NCI-H146 (cell line): Measurements from ENCODE around the gene DPY30.
A peak's percentile ranks its signal among the peaks of the same experiment; 100 is the strongest.
"Not testable (repeated sequence)": the region's sequence is repeated elsewhere in the genome, so short reads cannot be mapped to it uniquely, and the experiment has no call there.

Experiments used
- DNase-seq: peaks from one replicate; lab custom pipeline; 2025; lab: John Stamatoyannopoulos, UW

Gene DPY30

GRCh38 chr2:32039447-32040219, at the start of gene DPY30:
Gene DPY30, minus strand, starts transcription at chr2:32039805. Its CDS starts 349 bp downstream, at chr2:32039456.
- DNase-seq: peak; percentile 95

GRCh38 chr2:32074134-32074506, 34.5 kb upstream of the DPY30 start:
- no peak for DNase-seq

GRCh38 chr2:32067549-32067948, 27.9 kb upstream of the DPY30 start:
- DNase-seq: no peak

GRCh38 chr2:32064713-32065112, 25.1 kb upstream of the DPY30 start:
- DNase-seq: no peak

GRCh38 chr2:32064021-32064601, 24.5 kb upstream of the DPY30 start:
- peak; percentile 58 for DNase-seq

GRCh38 chr2:32063310-32064020, 23.9 kb upstream of the DPY30 start, which contains the start of gene SPAST:
Gene SPAST, plus strand, starts transcription at chr2:32063556. Its CDS starts 276 bp downstream, at chr2:32063832.
- DNase-seq: peak; percentile 98

- peak; percentile 52 for DNase-seq
Measured at GRCh38 chr2:32061973-32062861, 22.6 kb upstream of the DPY30 start.

GRCh38 chr2:32061430-32061829, 21.8 kb upstream of the DPY30 start:
- DNase-seq: no peak

- DNase-seq: no peak
Measured at GRCh38 chr2:32060266-32060665, 20.7 kb upstream of the DPY30 start.

GRCh38 chr2:32058130-32058529, 18.5 kb upstream of the DPY30 start:
- DNase-seq: no peak

GRCh38 chr2:32054583-32054982, 15.0 kb upstream of the DPY30 start:
- not testable (repeated sequence) for DNase-seq

GRCh38 chr2:32051836-32052439, 12.3 kb upstream of the DPY30 start:
- DNase-seq: no peak

GRCh38 chr2:32043561-32043960, 4.0 kb upstream of the DPY30 start:
- DNase-seq: no peak

- DNase-seq: not testable (repeated sequence)
Measured at GRCh38 chr2:32034198-32034887, 5.3 kb downstream of the DPY30 start.

GRCh38 chr2:32018789-32019482, 20.7 kb downstream of the DPY30 start:
- not testable (repeated sequence) for DNase-seq

GRCh38 chr2:32012872-32013271, 26.7 kb downstream of the DPY30 start:
- DNase-seq: no peak

GRCh38 chr2:32011485-32011960, 28.1 kb downstream of the DPY30 start:
- DNase-seq: no peak

- peak; percentile 96 for DNase-seq
Measured at GRCh38 chr2:32010670-32011484, 28.7 kb downstream of the DPY30 start, which contains the start of gene MEMO1. Gene MEMO1, minus strand, starts transcription at chr2:32011008. Its CDS starts 761 bp downstream, at chr2:32010247.

- peak; percentile 60 for DNase-seq
Measured at GRCh38 chr2:32010280-32010669, 29.3 kb downstream of the DPY30 start.
